Neutrophil (primary cell): ENCODE results near the gene CEP170B.
"Not testable (repeated sequence)": the region's sequence is repeated elsewhere in the genome, so short reads cannot be mapped to it uniquely, and the experiment has no call there.

Experiments used
- H3K27ac ChIP-seq: fragments of 200-600 bp; sonication (generic); 2 replicates; pipeline ENCODE4 v1.5.1; 2016; ENCODE audit warnings: mild to moderate bottlenecking, moderate library complexity
- H3K27me3 ChIP-seq: fragments of 200-600 bp; sonication (generic); 2 replicates; pipeline ENCODE4 v1.6.0; 2016; ENCODE audit warnings: mild to moderate bottlenecking
- H3K36me3 ChIP-seq: fragments of 200-600 bp; sonication (generic); 2 replicates; pipeline ENCODE4 v1.5.1; 2017
- H3K4me1 ChIP-seq, 2 experiments: fragments of 200-600 bp in 1 of 2; sonication (generic) in 1 of 2; 1 replicate in 1 of 2; 2 replicates in 1 of 2; pipeline versions ENCODE4 v1.5.1 to v1.6.1; 2013 to 2016; ENCODE audit warnings: low read depth in 1 of 2, low read length in 1 of 2, mild to moderate bottlenecking in 1 of 2, moderate library complexity in 1 of 2; ENCODE audit not compliant: control insufficient read depth in 1 of 2, insufficient read depth in 1 of 2
- H3K4me3 ChIP-seq, 2 experiments: fragments of 200-600 bp in 1 of 2; sonication (generic) in 1 of 2; 1 replicate in 1 of 2; 2 replicates in 1 of 2; pipeline ENCODE4 v1.5.1; 2013 to 2016; ENCODE audit warnings: low read depth in 1 of 2, low read length in 1 of 2, mild to moderate bottlenecking in 1 of 2, moderate library complexity in 1 of 2
- H3K9me3 ChIP-seq: fragments of 200-600 bp; sonication (generic); 2 replicates; pipeline ENCODE4 v1.5.1; 2016
- TF ChIP-seq, protein P1 (sequence below): fragments of 200-600 bp; sonication (generic); IDR thresholded peaks from 2 replicates; pipeline ENCODE4 v1.5.1; 2016; ENCODE audit warnings: antibody characterized with exemption

The CEP170B gene

DNA sequence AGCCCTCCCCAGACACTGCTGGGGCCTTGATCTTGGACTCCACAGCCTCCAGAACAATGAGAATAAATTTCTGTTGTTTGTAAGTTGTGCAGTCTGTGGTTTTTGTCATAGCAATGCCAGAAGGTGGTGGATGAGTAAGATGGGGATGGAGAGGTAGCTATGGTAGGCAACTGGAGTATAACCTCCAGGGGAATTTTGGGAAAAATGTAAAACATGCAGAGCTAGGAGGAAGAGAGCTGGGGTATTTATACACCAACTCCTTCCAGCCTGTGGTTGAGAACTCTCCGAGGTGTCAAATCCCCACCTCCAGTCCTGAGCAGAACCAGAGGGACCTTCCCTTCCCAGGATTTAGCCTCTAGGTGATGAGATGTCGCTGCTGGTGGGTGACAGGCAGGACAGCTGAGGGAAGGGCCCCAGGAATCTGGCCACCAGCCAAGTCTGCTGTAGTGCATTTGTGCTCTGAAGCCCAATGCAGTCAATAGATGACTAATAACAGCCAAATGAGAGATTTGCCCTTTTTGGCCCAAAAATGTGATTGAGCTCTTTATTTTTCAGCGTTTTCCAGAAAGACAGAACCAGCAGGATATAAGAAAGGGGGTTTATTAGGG is 19.1 kb upstream of the CEP170B start:
- Histone ChIP-seq H3K9me3 (no peaks in the 10 kb centered on the region), H3K4me1 (no peaks in the 10 kb centered on the region), H3K27ac (no peak overlapping the region), H3K36me3 (no peaks in the 10 kb centered on the region), H3K27me3 (peaks cover 79% of the 10 kb centered on the region), H3K4me3 (no peak overlapping the region)
- TF ChIP-seq, protein P1, sequence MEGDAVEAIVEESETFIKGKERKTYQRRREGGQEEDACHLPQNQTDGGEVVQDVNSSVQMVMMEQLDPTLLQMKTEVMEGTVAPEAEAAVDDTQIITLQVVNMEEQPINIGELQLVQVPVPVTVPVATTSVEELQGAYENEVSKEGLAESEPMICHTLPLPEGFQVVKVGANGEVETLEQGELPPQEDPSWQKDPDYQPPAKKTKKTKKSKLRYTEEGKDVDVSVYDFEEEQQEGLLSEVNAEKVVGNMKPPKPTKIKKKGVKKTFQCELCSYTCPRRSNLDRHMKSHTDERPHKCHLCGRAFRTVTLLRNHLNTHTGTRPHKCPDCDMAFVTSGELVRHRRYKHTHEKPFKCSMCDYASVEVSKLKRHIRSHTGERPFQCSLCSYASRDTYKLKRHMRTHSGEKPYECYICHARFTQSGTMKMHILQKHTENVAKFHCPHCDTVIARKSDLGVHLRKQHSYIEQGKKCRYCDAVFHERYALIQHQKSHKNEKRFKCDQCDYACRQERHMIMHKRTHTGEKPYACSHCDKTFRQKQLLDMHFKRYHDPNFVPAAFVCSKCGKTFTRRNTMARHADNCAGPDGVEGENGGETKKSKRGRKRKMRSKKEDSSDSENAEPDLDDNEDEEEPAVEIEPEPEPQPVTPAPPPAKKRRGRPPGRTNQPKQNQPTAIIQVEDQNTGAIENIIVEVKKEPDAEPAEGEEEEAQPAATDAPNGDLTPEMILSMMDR, result no peak

DNA sequence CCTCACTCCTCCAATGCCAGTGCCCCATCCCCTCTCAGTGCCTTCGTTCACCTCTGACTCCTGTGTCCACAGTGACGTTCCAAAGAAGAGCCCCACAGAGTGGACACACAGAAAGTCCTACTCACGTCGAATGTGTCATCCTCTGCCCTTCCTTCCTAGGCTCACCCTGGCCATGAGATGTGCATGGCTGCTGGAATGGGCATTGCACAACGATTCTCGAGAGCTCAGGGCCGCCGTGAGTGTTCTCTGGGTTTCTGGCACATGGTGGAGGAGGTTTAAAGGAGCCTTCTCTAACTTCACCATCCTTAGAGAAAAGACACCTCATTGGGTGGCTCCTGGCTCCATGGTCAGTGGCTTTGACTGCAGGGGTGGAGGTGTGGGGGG is 12.8 kb upstream of the CEP170B start:
- Histone ChIP-seq H3K4me3 (no peak overlapping the region), H3K27me3 (peaks cover 40% of the 10 kb centered on the region), H3K4me1 (no peaks in the 10 kb centered on the region), H3K36me3 (no peaks in the 10 kb centered on the region), H3K27ac (no peak overlapping the region), H3K9me3 (no peaks in the 10 kb centered on the region)
- TF ChIP-seq, protein P1, result no peak

DNA sequence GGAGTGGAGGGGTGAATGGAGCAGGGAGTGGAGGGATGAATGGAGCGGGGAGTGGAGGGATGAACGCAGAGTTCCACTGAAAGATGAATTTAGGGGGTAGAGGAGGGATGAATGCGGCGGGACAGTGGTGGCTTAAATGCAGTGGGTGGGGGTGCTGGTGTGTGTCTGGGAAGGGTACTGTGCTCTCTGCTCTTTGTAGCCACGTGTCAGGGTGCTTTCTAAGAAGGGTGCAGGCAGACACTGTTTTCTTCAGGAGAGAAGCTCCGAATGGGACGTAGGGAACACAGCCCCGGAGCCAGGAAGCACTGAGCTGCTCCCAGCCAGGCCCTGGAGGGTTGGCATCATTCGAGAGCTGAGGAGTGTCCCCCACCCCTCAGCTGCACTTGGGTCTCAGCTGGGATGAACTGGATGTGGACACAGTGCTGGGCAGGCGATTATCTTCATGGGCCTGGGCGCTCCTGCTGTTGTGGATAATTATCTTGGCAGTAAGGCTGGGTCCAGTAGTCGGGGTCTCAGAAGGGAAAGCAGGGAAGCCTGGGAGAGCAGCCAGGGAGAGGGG is 9.5 kb upstream of the CEP170B start:
- Histone ChIP-seq H3K27me3 (peaks cover 31% of the 10 kb centered on the region), H3K4me3 (no peak overlapping the region), H3K36me3 (no peaks in the 10 kb centered on the region), H3K27ac (no peak overlapping the region), H3K4me1 (no peaks in the 10 kb centered on the region), H3K9me3 (no peaks in the 10 kb centered on the region)
- TF ChIP-seq, protein P1, result no peak

DNA sequence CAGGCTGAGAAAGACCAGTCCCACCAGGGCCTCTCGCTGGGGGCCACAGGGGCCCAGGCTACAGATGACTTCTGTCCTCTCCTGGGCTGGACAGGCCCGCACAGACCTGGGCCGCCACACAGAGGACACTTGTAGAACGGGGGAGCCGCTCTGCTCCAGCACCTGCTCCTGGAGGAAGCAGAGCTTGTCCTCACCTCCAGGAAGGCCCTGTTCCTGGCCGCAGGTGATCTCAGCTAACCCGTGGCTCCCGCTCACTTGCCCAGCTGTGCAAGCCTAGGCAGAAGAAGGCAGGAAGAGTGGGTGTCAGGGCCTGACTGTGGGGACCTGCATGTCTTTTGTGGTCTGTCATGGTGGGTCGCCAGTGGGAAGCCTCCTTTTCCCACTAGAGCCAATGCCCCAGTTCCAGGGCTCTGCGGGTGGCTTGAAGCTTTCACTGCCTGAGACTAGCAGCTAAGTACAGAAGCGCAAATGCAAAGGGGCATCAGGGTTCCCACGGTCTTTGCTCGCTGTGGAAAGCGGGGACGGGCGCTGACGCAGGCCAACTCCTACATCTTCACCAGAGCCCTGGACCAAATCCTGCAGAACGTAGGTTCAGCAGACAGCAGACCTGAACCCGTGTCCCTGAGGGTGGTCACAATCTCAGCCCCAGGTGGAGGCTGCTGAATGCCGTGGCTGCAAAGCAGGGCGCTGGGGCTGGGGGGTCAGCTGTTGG is 8.8 kb upstream of the CEP170B start:
- TF ChIP-seq, protein P1, result no peak
- no peaks in the 10 kb centered on the region for H3K9me3 ChIP-seq
- H3K4me3 ChIP-seq, result no peak overlapping the region
- no peaks in the 10 kb centered on the region for H3K4me1 ChIP-seq
- H3K27ac ChIP-seq, result no peak overlapping the region
- H3K27me3 ChIP-seq, result peaks cover 38% of the 10 kb centered on the region
- no peaks in the 10 kb centered on the region for H3K36me3 ChIP-seq

DNA sequence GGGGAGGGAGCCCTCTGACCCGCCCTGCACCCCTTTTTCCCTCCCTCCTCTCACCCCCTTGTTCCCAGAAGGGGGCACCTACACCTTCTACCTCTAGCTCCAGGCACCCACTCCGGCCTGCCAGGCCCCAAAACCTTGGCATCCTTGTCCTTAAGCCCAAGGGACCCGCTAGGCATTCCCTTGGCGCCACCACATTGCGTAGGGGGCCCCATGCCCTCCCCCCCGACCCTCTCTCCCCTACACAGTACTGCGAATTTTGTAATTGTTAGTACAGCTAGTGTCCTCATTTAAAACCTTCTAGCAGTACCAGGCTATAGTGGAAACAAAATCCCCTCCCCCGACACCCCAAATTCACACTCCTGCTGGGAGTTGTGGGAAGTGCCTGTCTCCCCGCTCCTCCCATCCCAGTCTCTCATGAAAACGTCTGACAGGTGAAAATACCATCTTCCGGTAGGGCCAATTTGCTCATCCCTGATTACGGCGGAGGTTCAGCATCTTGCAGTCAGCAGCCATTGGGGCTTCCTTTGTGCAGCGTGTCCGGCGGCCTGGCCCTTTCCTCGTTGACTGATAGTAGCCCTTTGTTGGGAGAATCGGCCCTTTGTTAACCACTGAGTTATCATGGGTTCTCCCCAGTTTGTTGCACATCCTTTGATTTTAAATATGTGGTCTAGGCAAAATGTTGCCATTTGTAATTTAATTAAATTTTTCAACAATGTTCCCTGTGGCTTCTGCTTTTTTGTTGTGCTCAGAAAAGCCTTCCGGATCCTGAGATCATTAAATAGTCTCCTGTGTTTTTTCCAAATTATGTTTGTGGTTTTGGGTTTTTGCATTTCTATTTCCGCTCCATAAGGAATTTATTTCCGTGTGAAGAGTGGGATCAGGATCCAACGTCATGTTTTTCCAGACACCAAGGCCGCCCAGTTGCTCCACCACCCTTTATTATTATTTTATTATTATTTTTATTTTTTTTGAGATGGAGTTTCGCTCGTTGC is 7.9 kb upstream of the CEP170B start:
- Histone ChIP-seq H3K4me3 (no peak overlapping the region), H3K4me1 (no peaks in the 10 kb centered on the region), H3K36me3 (no peaks in the 10 kb centered on the region), H3K27ac (no peak overlapping the region), H3K27me3 (peaks cover 40% of the 10 kb centered on the region), H3K9me3 (no peaks in the 10 kb centered on the region)
- TF ChIP-seq, protein P1, result no peak

DNA sequence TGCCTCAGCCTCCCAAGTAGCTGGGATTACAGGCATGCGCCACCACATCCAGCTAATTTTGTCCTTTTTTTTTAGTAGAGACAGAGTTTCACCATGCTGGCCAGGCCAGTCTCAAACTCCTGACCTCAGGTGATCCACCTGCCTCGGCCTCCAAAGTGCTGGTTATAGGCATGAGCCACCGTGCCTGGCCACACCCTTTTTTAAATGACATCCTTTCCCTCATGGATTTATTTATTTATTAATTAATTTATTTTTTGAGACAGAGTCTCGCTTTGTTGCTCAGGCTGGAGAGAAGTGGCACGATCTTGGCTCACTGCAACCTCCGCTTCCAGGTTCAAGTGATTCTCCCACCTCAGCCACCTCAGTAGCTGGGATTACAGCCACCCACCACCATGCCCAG is 7.1 kb upstream of the CEP170B start:
- not testable (repeated sequence) for H3K9me3 ChIP-seq, H3K36me3 ChIP-seq, H3K4me1 ChIP-seq, H3K4me3 ChIP-seq, H3K27ac ChIP-seq
- H3K27me3 ChIP-seq, result peaks cover 43% of the 10 kb centered on the region
